HG03097 (cell line): ENCODE data around the gene CSNK1G3.

ENCODE experiments used
- ATAC-seq: cut with Tn5 transposase; IDR thresholded peaks from one replicate; pipeline ENCODE4 v1.9.1; 2021; ENCODE audit not compliant: unreplicated experiment, low FRiP score

Gene CSNK1G3

DNA sequence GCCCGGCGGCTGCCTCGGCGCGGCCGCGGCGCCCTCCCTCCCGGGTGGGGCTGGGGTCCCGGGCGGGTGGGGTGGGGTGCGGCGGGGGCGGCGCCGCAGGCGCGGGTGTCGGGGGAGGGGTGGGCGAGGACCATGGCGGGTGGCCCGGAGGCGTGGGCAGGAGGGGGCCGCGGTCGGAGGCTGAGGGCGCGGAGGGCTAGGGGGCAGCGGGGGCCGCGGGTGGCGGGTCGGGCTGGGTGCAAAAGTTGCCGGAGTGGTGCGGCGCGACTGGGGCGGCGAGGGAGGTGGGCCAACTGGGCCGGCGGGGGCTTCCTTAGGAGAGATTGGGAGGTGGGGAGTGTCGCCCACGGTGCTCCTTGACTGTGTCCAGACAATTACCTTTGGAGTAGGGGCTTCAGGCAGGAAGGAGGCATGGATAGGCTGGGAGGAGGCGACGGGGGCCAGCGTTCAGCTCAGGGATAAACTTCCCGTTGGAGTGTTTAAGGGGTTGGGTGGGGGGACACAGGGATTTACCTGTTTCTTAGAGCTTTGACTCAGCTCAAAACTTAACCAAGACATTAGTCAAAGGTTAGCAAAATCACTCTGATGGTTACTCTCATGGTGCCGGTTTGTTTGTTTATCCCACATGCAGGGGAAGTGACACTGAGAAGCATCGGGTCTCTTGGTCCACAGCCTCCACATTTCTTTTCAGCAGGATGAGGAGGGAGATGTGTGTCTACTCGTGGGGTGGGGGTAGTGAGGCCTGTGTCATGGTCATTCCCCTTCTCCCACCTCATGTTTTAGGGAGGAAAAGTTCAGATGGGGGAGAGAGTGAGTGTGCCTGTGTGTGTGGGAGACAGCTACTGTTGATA lies 859 bp downstream of the CSNK1G3 start:
- ATAC-seq, result no peak

DNA sequence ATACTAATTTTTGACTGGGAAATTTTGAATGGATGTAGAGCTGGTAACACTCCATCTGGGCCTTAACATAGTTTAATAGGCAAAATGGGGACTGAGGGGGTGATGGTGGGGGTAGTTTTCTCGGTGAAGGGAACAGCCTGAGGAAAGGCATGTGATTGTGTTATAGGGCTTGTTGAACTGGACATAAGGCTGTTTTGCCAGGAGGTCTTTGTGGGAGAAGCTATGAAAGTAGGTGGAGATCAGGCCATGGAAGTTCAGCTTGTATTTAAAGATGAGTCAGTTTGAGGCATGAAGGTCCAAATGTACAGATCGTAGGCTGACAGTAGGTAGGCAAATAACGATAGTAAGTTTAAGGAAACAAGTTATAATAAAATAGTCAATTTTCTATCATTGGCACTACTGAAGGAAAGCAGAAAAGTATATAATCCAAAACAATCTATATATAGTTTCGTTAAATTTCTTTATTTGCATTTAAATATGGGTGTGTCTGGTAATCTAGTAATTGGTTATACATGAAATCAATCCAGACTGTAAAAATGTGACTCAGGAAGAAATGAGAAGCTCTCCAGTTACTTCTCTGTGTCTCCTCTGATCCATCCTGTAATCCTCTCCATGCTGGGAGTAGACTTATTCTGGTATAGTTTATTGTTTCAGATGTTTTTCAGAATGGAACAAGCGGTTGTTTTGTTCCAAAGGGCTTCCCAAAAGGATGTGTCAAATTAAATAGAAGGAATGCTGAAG lies 2.8 kb downstream of the CSNK1G3 start:
- ATAC-seq, result no peak

- ATAC-seq, result no peak
These were observed 3.9 kb downstream of the CSNK1G3 start for GRCh38 chr5:123515904-123516303.

- ATAC-seq, result no peak
These were observed 5.5 kb downstream of the CSNK1G3 start for GRCh38 chr5:123517476-123517875.

GRCh38 chr5:123518111-123518510 lies 6.1 kb downstream of the CSNK1G3 start:
- ATAC-seq, result no peak

- ATAC-seq, result peak; percentile 47
These were observed 8.8 kb downstream of the CSNK1G3 start for GRCh38 chr5:123520677-123521247.

DNA sequence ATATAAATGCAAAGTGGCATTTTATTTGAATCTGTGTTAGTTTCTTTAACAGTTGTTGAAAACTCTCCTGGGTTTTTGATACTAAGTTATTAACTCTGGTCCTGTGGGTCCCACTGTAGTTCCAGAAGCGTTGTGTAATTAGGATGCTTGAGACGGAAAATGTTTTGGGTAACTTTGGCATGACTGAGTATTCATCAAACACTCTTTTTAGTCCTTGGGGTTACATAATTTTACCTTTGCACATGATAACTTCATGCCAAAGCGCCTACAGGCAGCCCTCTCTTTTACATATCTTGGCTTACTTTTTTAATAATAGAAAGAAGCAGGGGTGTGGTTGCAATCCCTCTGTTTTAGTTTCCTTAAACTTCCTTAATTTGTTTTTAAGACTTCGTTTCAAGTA lies 12.2 kb downstream of the CSNK1G3 start:
- no peak for ATAC-seq

DNA sequence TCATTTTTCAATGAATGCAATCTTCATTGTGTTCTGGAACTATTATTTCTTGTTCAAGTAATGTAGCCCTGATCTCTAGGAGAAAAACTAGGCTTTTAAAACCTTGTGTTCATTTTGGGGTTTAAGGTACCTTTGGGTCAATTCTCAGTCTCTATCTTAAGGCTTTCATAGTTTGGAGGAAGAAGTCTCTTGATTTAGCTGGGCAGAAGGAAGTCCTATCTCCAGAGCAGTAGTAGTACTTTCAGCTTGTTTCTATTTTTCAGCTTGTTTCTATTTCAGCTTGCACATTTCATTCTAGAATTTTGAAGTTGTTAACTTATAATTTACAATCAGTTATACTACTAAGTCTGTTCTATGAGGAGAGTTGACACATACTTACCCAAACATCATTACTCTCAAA lies 15.2 kb downstream of the CSNK1G3 start:
- no peak for ATAC-seq

DNA sequence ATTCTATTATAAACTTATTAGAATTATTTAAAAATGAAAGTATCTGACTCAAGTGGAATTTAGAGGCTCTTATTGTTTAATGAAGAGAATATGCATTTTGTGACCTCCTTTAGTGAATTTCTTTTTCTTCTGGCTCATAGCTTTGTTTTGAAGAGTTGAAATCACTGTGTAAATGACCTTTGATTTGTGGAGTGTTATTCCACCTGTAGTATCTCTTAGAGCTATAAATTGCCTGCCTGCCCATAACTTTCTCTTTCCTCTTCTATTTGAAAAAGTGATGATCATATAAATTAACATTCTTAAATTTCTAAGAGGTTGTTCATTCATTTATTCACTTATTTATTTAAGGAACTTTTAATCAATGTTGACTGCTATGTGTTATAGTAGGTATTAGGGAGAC lies 16.1 kb downstream of the CSNK1G3 start:
- no peak for ATAC-seq

GRCh38 chr5:123528878-123529277 lies 16.9 kb downstream of the CSNK1G3 start:
- ATAC-seq, result no peak

DNA sequence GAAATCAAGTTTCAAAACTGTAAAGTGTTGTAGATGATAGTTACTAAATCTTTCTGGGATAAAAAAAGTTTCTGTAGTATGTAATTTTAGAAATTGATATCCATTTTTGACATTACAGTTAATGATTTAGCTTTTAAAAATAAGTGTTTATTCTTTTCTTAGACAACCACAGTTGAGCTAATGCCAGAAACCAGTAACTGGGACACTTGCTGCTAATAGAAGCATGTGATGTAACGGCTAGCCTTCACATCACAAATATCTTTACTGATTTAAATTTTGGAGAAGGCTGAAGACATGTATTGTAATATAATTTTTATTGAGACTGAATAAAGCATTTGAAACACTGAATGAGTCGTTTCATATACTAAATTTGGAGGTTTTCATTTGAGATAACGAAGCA lies 18.8 kb downstream of the CSNK1G3 start:
- no peak for ATAC-seq

DNA sequence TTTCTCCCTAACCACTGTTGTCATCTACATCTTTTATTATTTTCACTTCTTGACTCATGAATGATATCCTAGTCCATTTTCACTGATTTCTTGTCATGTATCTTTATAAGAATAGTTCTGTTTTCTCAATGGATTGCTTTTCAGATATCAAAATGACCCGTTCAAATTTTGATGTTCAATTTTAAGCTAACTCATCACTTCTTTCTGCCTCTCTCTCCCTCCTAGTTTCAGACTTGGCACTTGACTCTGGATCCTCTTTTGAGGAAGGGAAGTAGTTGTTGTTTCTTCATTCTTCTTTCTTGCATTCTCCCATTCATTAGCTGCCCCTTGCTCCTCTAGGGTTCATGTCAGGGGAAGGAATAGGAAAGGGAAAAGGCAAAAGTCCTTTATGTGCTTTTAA lies 23.7 kb downstream of the CSNK1G3 start:
- no peak for ATAC-seq

DNA sequence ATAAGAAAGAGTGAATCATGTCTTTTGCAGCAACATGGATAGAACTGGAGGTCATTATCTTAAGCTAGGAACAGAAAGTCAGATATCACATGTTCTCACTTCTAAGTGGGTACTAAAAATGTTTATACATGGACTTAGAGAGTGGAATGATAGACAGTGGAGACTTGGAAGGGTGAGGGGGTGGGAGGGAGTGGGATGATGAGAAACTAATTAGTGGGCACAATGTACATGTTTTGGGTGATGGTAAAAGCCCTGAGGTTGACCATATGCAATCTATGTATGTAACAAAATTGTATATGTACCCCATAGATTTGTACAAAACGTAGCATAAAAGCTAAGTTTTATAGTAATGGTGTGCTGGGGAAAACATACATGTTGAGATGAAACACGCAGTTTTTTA lies 25.3 kb downstream of the CSNK1G3 start:
- no peak for ATAC-seq

GRCh38 chr5:123537845-123538244 lies 25.9 kb downstream of the CSNK1G3 start:
- ATAC-seq, result no peak

DNA sequence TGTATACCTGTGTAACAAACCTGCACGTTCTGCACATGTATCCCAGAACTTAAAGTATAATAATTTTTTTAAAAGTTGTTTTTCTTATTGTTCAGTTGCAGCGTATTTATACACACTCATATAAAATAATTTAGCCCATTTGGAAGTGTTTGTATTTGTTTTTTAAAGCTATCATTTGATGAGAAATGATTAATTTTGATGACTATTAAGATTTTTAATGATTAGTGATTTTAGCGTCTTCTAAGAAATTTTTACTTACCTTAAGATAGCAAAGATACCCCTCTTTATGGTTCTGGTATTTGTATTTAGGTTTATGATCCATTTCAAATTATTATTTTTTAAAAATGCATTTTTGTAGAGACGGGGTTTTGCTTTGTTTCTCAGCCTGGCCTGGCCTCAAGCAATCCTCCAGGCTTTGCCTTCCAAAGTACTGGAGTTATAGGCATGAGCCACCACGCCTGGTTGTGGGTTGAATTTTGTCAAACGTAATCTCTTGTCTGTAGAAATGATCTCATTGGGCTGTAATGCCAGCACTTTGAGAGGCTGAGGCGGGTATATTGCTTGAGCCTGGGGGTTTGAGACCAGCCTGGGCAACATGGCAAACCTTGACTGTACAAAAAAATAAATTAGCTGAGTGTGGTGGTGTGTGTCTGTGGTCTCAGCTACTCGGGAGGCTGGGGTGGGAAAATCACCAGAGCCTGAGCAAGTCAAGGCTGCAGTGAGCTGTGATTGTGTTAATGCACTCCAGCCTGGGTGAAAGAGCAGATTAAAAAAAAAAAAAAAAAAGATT lies 26.9 kb downstream of the CSNK1G3 start:
- ATAC-seq, result no peak

- no peak for ATAC-seq
These were observed 28.6 kb downstream of the CSNK1G3 start for GRCh38 chr5:123540534-123540933.

GRCh38 chr5:123543438-123543837 lies 31.5 kb downstream of the CSNK1G3 start:
- ATAC-seq, result no peak

DNA sequence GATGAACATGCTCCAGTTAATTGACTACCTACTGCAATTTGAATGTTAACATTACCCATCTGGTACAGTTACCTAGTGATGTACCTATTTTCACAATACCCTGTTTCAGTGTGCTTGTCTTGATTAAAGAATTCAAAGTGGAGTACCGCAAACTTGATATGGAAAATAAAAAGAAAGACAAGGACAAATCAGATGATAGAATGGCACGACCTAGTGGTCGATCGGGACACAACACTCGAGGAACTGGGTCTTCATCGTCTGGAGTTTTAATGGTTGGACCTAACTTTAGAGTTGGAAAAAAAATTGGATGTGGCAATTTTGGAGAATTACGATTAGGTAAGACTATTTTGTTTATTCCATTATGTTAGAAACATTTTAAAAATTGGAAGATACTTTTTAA lies 33.5 kb downstream of the CSNK1G3 start:
- ATAC-seq, result no peak

DNA sequence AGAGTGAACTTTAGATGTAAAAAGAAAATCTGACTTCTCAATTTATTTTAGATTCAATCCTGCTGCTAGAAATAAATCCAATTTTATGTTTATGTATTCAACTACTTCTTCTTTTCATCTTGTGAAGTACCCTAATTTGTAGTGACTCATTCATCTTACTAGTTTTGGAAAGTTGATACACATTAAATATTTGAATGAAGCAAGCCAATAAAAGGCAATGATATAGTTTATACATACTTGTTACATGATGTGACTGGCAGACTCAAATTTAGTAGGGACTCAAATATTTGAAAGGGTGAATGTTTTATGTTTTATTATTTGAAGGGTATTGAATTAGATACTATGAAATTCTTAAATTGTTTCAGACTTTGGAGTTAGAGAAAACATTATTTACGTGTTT lies 34.7 kb downstream of the CSNK1G3 start:
- ATAC-seq, result no peak

GRCh38 chr5:123549256-123549904 lies 37.4 kb downstream of the CSNK1G3 start:
- ATAC-seq, result peak; percentile 97
